Lower leg skin (tissue), 3 donors: Measurements from ENCODE around the gene CAMP.
"Not testable (repeated sequence)": the region's sequence is repeated elsewhere in the genome, so short reads cannot be mapped to it uniquely, and the experiment has no call there.

Source experiments
- CTCF ChIP-seq, 3 donors: fragments of 450-650 bp; IDR thresholded peaks; one replicate each; pipeline ENCODE4 v1.5.1; 2016; ENCODE audit warnings: antibody characterized with exemption in 3 of 3, mild to moderate bottlenecking in 3 of 3, moderate library complexity in 2 of 3
- POLR2A ChIP-seq, 2 donors: fragments of 450-650 bp; IDR thresholded peaks; one replicate each; pipeline ENCODE4 v1.6.1; 2016 to 2017; ENCODE audit warnings: antibody characterized with exemption in 2 of 2, mild to moderate bottlenecking in 1 of 2, moderate library complexity in 1 of 2

DNA sequence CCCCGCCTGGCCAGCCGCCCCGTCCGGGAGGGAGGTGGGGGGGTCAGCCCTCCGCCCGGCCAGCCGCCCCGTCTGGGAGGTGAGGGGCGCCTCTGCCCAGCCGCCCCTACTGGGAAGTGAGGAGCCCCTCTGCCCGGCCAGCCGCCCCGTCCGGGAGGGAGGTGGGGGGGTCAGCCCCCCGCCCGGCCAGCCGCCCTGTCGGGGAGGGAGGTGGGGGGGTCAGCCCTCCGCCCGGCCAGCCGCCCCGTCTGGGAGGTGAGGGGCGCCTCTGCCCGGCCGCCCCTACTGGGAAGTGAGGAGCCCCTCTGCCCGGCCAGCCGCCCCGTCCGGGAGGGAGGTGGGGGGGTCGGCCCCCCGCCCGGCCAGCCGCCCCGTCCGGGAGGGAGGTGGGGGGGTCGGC is 11.5 kb upstream of the CAMP start:
- TF ChIP-seq CTCF, POLR2A (IDR thresholded peaks at IDR 0.05): not testable (repeated sequence)
